K562 (cell line): ENCODE results near the gene ZBTB32. TPM values are rescaled to one million over a fixed set of nuclear protein-coding genes. Genes with fewer than 3 reads are reported as not detected.

Experiments
- ARHGAP35 ChIP-seq: fragments of 450-650 bp; IDR thresholded peaks from 2 replicates; pipeline ENCODE4 v1.6.1; 2018; ENCODE audit not compliant: partially characterized antibody
- CHD1 ChIP-seq: fragments of 200-600 bp; sonication (generic); IDR thresholded peaks from one replicate; pipeline ENCODE4 v1.6.1; 2012; ENCODE audit warnings: mild to moderate bottlenecking, moderate library complexity, low read length, inconsistent platforms
- CUX1 ChIP-seq: fragments of 200-800 bp; sonication (Bioruptor generic); IDR thresholded peaks from 2 replicates; pipeline ENCODE4 v1.6.1; 2016; ENCODE audit warnings: missing genetic modification characterization, missing compliant biosample characterization
- FOXM1 ChIP-seq, 2 experiments: fragments of 450-650 bp in 1 of 2; sonication (generic) in 1 of 2; formaldehyde crosslinking in 1 of 2; IDR thresholded peaks; 2 replicates each; pipeline versions ENCODE4 v1.6.1 to v1.9.0; 2017 to 2022; ENCODE audit warnings: low read depth in 2 of 2, mild to moderate bottlenecking in 2 of 2, missing genetic modification reagents in 1 of 2, moderate library complexity in 1 of 2
- MCM7 ChIP-seq, 2 experiments: fragments of 450-650 bp; IDR thresholded peaks; 2 replicates each; pipeline ENCODE4 v1.6.1; 2016 to 2018
- MYC ChIP-seq, 2 experiments: fragments of 250-450 bp in 1 of 2; sonication (Bioruptor Pico) in 1 of 2; IDR thresholded peaks; 2 replicates each; pipeline versions ENCODE4 v1.5.1 to v1.6.1; 2012 to 2021; ENCODE audit warnings: low read depth in 2 of 2, borderline replicate concordance in 1 of 2, improper control_type of control experiment in 1 of 2, low read length in 1 of 2, mild to moderate bottlenecking in 1 of 2, moderate library complexity in 1 of 2
- POLR3A ChIP-seq: IDR thresholded peaks from 2 replicates; pipeline ENCODE4 v1.6.1; 2011; ENCODE audit warnings: borderline replicate concordance, mild to moderate bottlenecking, moderate library complexity; ENCODE audit not compliant: insufficient read length, insufficient read depth; ENCODE audit errors: extremely low read depth
- RAD21 ChIP-seq, 2 experiments: fragments of 250-450 bp in 1 of 2; fragments of 450-650 bp in 1 of 2; sonication (Bioruptor Pico) in 1 of 2; formaldehyde crosslinking in 1 of 2; IDR thresholded peaks in 1 of 2; conservative IDR thresholded peaks in 1 of 2; 2 replicates each; pipeline versions ENCODE4 v1.4.0 to v1.8.0; 2020 to 2022; ENCODE audit warnings: mild to moderate bottlenecking in 2 of 2, moderate library complexity in 1 of 2
- THRA ChIP-seq: fragments of 450-650 bp; IDR thresholded peaks from 2 replicates; pipeline ENCODE4 v1.6.1; 2017; ENCODE audit warnings: mild to moderate bottlenecking, moderate library complexity
- U2AF2 ChIP-seq: fragments of 200-400 bp; formaldehyde crosslinking; optimal IDR thresholded peaks from 2 replicates; pipeline ENCODE3; 2017; ENCODE audit warnings: low read depth, mild to moderate bottlenecking, low read length
- USF2 ChIP-seq: sonication (generic); formaldehyde crosslinking; IDR thresholded peaks from 2 replicates; pipeline ENCODE4 v1.5.0; 2020; ENCODE audit warnings: missing genetic modification reagents
- ZBTB34 ChIP-seq: fragments of 250-450 bp; sonication (Bioruptor Pico); IDR thresholded peaks from 2 replicates; pipeline ENCODE4 v1.8.0; 2021; ENCODE audit warnings: mild to moderate bottlenecking, moderate library complexity
- ZNF184 ChIP-seq: sonication (generic); formaldehyde crosslinking; IDR thresholded peaks from 2 replicates; pipeline ENCODE4 v1.5.0; 2020; ENCODE audit warnings: missing genetic modification reagents
- ZNF398 ChIP-seq: fragments of 250-450 bp; sonication (Bioruptor Pico); IDR thresholded peaks from 2 replicates; pipeline ENCODE4 v1.8.0; 2021; ENCODE audit warnings: moderate library complexity, mild to moderate bottlenecking, inconsistent platforms
- ZNF830 ChIP-seq: fragments of 250-450 bp; sonication (Bioruptor Pico); IDR thresholded peaks from 2 replicates; pipeline ENCODE4 v1.5.0; 2021; ENCODE audit warnings: mild to moderate bottlenecking
- polyA plus RNA-seq, 8 experiments: library from polyadenylated mRNA; depleted of rRNA in 4 of 8; stranded (reverse) in 5 of 8; unstranded in 3 of 8; fragments of >200 nt; fragmentation: Nextera tagmentation in 2 of 8; fragmentation: Illumina TruSeq in 1 of 8; extraction: Ambion mirVana in 2 of 8; extraction: Trizol in 1 of 8; gene quantifications; 2 replicates each; pipeline versions ENCODE4 v1.2.1 to v1.2.3, GENCODE V29; 2011 to 2014; ENCODE audit warnings: inconsistent platforms in 1 of 8, missing spikeins in 1 of 8
- total RNA-seq, 7 experiments: library from RNA; depleted of rRNA in 6 of 7; stranded (reverse); fragments of >200 nt in 6 of 7; fragmentation: Illumina TruSeq in 2 of 7; extraction: Trizol in 2 of 7; gene quantifications; 2 replicates each; pipeline versions ENCODE4 v1.2.1 to v1.2.3, GENCODE V29; 2011 to 2021; ENCODE audit warnings: low replicate concordance in 1 of 7

Gene ZBTB32
- total and polyA plus RNA-seq, 9 of the 15 experiments (the other 6 are each of a cell fraction or from before 2014, with no cell fraction given): 0.20 TPM; not detected in 8

- TF ChIP-seq ZNF398 (no peak), ZNF184 (CRISPR knock-in tag) (no peak), ARHGAP35 (no peak), ZBTB34 (CRISPR knock-in tag) (no peak), MYC (IDR thresholded peaks at IDR 0.05; ENCODE audit: low read depth, low read length) (peak; percentile 26; the same call in 1 of the 2 replicates), MYC (CRISPR knock-in tag; IDR thresholded peaks at IDR 0.05; ENCODE audit: borderline replicate concordance, low read depth) (no peak), THRA (no peak), MCM7 (IDR thresholded peaks at IDR 0.05) (no peak), FOXM1 (IDR thresholded peaks at IDR 0.05; ENCODE audit: low read depth) (no peak), FOXM1 (CRISPR knock-in tag; IDR thresholded peaks at IDR 0.05; ENCODE audit: low read depth) (no peak), POLR3A (no peak), USF2 (CRISPR knock-in tag) (no peak), U2AF2 (no peak), RAD21 (CRISPR knock-in tag; conservative IDR thresholded peaks at IDR 0.05 in 1 of 2, IDR thresholded peaks at IDR 0.05 in 1 of 2) (no peak), CHD1 (peak; percentile 40), ZNF830 (CRISPR knock-in tag) (no peak), CUX1 (no peak)
Observed at GRCh38 chr19:35718345-35719041, 14.1 kb downstream of the ZBTB32 start (continued).
